Activated T-cell treated with anti-CD3 and anti-CD28 coated beads, Interleukin-2, amount 50 U/mL, for 1 hour (primary cell): ENCODE data around the gene FAM120A.
A peak's percentile ranks its signal among the peaks of the same experiment; 100 is the strongest.

Experiments
- DNase-seq: peaks from one replicate; pipeline ENCODE4 v3.0.0-alpha.2; 2020

Gene FAM120A

DNA sequence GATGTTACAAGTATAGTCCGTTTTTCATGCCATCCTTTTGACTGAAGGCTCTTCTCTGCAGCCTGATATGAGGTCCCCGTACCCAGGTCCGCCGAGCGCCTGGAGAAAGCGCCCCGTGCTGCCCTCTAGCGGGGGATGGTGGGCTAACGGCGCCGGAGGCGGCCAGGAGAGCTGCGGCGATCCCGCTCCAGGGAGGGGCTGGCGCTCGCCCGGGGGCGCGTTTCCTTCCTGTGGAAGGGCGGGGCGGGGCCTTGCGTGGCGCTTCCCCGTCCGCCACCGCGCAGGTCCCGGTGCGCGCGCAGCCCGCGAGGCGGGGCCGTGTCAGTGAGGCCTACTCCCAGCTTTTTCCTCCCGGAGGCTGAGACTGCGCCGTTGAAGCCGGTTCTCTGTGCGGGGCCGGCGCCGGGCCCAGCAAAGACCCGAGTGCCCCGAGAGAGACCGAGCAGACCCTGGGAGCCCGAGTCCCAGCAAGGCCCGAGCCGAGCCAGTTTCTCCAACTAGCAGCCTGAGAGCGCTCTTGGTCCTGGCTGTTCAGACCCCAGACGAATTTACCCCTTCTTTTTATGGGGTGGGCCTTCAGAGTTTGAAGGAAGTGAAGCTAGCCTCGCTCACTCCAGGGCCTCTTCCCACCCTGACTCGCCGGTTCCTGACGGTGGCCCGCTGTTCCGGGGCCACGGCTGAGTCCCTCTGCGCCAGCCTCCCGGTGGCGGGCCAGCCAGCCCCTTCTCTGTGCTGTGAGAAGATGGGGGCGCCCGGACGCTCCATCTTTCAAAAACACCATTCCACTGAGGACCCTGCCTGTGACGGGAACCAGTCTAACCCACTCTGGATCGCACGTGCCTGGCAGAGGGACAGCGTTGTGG lies 115.2 kb downstream of the FAM120A start:
- DNase-seq, result peak; percentile 100

DNA sequence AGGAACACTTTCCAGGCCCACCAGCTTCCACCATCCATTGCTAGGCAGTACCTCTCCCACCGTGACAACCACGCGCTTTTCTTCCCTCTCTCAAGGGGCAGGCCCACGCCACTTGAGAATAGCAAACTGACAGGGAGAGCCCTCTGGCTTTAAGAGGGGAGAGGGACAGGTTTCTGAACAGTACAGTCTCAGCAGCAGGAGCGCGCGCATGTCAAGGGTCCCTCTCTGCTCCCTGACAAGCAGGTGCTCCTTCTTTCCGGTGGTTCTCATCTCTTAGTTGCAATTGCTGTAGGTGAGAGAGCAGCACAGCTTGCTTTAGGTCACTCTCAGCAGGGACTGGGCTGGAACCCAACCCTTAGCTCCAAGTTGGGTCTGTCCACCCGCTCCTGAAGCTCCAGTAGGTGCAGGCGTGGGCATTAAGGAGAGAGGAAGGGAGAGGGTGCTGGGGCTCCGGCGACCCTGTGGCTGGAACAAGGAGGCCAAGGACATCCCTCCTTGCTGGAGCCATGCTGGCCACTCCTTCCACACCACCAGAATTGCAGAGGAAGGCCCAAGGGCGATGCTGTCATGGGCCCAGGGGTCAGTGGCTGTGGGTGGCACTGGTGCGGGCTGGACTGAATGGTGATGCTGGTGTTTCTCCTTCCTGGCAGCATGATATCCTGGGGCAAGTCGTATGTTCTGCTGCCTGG lies 115.9 kb downstream of the FAM120A start:
- DNase-seq, result no peak

DNA sequence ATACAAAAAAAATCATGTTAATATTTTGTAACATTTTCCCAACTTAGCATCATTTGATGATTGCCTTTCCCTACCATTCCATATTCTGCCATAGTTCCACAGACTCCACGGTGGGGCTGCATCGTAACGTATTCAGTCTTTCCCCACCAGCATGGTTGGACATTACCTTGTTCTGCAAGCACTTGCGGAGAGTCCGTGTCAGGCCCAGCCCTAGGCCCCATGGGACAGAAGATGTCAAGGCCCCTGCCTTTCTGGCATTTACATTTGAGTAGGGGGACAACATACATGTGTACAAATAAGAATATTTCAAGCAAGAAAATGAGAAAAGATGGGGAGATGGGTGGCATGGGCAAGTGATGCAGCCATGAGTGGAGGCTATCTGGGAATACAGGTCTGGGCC lies 116.7 kb downstream of the FAM120A start:
- no peak for DNase-seq

DNA sequence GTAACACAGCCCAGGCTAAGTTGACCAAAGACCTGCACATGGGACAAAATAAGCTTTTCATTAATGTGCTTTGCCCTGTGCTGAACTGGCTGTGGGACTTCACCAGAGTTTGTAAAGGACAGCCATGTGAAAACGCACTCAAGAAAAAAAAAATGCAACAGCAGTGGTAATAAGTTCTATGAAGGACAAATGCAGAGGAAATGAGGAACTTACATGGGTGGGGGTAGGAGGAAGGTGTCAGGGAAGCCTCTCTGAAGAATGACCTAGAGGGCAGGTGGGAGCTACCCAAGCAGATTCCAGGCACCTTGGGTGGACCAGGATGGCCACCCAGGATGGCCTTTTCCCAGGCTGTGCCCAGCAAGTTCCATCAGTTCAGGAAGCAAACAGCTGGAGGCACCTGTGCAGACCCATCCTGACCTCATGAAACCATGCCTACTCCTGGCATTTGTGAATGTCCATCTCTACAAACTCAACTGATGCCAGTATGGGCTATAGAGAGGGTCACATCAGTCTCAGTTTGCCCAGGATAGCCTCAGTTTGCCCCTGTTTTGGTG lies 118.2 kb downstream of the FAM120A start:
- no peak for DNase-seq

DNA sequence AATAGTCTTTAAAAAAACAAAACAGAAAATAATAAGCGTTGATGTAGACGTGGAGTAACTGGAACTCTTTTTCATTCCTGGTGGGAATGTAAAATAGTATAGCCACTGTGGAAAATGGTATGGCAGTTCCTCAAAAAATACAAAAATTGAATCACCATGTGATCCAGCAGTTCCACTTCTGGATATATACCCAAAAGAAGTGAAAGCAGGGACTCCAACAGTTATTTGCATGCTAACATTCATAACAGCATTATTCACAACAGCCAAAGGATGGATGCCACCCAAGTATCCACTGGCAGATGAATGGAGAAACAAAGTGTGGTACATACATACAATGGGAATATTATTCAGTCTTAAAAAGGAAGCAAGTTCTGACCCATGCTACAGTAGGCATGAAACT lies 120.7 kb downstream of the FAM120A start:
- DNase-seq, result no peak

DNA sequence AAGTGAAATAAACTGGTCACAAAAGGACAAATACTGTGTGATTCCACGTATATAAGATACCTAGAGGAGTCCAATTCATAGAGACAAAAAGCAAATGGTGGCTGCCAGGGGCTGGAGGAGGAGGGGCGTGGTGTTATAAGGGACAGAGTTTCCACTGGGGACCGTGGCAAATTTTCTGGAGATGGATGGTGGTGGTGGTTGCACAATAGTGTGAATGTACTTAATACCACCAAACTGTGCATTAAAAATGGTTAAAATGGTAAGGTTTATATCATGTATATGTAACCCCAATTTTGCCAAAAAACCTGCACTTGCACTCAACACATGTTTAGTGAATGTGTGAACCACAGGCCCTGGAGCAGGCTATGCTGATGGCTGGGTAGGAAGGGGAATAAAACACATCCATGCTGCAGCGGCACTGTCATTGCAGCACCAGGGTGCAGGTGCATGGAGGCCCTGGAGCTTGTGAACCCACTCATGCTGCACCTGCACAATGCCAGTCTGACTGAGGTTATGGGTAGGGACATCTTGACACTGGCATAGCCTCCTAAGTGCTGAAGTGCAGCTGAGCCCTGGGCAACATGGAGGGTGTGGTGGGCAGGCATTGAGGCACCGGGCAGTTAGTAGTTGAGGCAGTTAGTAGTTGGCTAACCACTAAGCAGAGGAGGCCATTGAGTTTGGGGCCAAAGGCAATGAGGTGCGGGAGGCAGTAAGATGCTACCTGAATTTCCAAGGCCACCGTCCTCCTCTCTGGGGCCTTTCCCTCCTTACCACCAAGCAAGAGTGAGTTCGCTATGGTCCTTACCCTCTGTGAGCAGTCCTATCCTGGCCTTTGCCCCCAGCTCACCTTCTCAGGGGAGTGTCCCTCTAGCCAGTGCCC lies 121.4 kb downstream of the FAM120A start:
- DNase-seq, result no peak

DNA sequence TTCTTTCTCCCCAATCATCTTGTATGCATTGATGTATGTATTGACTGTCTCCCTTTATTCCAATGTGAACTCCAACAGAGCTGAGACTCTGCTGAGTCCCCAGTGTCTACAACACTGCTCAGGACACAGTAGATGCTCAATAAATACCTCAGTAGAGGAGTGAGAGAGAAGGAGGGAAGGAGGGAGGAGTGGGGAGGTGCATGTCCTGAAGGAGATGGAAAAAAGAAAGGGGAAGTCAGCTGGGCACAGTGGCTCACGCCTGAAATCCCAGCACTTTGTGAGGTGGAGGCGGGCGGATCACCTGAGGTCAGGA lies 122.0 kb downstream of the FAM120A start:
- no peak for DNase-seq

DNA sequence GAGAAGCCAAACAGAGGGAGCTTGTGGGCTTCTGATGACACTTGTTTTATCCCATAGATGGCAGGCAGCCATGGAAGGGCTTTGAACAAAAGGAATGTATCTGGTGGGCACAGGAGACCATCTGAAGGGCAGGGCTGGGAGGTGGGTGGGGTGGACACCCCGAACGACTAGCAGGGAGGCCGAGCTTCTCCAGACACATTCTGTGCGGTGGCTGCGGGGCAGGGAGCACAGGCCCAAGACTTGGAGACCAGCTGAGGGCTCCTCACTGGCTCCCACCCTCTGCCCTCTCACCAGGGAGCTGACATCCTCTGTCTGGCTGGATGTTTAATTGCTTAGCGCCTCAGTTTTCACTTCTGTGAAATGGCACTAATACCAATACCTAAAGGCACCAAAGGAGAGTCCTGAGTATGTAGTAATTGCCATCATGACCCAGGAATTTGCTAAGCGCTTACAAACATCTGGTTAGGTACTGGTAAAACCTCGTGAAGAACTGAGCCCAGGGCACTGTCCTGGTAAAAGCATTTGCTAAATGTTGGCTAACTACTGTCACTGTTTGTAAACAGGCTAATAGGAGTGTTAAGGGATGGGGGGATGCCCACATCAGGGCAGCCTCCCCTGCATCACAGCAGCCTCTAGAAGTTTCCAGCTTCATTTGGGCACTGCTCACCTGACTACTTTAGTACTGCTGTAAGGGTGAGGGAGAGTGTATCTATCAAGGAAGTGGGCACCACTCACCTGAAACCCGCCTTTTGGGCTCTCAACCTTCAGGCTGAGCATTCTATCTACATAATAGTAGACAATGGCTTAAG lies 122.8 kb downstream of the FAM120A start:
- DNase-seq, result no peak

DNA sequence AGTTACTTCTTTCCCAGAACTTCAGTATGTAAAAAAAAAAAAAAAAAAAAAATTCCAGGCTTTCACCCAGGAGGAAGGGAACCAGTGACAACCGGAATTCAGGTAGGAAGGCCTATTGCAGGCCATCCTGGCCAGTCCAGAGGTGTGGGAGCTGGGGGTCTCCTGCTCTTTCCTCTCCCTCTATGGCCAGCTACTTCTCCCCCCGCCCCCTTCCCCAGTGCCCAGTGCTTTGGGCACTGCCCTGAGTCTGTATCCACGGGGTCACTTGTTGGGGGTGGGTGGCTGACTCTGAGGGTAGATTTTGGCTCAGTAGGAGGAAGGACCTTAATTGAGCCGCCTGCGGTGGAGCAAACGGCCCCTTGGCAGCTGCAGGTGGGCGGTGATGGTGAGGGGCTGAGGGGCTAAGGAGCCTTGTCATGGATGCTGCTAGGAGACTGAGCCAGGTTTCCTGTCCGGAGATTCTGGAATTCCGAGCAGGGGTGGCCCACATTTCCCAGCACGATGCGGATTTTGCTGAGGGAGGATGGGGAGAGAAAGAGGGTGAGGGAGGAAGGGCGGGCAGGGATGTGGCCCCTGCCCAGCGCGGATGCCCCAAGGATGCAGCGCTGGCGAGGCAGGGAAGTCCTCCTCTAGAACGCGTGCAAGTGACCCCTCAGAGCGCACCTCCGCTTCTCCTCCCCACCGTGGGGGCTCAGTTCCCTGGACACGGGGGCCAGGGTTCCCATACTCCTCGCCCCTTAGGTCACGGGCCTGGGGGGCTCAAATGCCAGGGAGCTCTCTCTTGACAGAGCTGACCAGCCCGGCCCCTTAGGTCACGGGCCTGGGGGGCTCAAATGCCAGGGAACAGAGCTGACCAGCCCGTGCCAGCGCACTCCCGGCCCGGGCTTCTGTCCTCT lies 123.7 kb downstream of the FAM120A start:
- no peak for DNase-seq

DNA sequence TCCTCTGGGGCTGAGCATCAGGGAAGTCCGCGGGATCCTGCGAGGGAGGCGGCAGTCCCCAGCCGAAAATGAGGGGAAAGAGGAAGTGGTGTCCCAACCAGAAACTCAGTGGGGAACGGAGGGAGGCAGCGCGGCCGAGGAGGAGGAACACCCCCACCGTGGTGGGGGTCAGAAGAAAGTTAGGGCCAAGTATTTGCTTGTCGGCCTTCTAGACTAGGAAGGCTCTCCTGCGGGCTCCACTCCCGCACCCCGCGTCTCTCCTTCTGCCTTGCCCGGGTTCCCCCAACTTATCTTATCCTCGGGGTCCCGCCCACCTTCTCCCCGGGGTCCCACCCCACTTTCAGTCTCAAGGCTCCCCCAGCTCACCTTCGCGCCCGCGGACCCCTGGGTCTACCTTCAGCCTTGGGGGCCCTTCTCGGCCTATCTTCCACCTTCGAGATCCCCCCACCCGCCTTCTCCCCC lies 124.3 kb downstream of the FAM120A start:
- peak; percentile 71 for DNase-seq

DNA sequence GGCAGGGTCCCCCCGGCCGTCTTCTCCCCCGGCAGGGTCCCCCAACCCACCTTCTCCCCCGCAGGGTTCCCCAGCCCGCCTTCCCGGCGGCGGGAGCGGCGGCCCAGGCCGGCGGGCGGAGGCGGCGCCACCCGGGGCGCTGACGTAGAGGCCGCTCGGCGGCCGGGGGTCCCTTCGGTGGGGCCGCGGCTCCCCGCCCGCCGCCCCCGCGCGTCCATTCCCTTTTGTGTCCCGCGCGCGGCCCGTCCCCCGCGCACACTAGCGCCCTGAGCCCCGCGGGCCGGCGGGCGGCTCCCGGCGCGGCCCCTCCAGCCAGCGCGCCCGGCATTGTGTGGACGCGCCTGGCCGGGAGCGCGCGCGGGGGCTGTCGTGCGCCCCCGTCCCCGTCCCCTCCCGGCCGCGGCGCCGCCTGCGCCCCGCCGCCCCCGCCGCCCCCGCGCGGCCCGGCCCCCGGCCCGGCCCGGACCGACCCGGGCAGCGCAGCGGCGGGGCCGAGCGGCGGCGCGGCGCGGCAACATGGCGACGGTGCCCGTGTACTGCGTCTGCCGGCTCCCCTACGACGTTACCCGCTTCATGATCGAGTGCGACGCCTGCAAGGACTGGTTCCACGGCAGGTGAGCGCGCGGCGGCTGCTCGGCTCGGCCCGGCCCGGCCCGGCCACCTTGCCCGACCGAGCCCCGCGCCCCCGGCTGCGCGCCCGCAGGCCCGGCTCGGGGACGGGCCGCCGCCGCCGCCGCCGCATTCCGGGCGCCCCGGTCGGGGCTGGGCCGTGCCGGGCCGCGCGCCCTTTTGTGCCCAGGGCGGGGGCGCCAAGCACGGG lies 125.0 kb downstream of the FAM120A start, which contains the start of gene PHF2:
Gene PHF2 (plus strand): TSS at position 327 of the 820 bp plus-strand sequence. CDS start 190 bp downstream, at position 517.
- DNase-seq, result no peak

DNA sequence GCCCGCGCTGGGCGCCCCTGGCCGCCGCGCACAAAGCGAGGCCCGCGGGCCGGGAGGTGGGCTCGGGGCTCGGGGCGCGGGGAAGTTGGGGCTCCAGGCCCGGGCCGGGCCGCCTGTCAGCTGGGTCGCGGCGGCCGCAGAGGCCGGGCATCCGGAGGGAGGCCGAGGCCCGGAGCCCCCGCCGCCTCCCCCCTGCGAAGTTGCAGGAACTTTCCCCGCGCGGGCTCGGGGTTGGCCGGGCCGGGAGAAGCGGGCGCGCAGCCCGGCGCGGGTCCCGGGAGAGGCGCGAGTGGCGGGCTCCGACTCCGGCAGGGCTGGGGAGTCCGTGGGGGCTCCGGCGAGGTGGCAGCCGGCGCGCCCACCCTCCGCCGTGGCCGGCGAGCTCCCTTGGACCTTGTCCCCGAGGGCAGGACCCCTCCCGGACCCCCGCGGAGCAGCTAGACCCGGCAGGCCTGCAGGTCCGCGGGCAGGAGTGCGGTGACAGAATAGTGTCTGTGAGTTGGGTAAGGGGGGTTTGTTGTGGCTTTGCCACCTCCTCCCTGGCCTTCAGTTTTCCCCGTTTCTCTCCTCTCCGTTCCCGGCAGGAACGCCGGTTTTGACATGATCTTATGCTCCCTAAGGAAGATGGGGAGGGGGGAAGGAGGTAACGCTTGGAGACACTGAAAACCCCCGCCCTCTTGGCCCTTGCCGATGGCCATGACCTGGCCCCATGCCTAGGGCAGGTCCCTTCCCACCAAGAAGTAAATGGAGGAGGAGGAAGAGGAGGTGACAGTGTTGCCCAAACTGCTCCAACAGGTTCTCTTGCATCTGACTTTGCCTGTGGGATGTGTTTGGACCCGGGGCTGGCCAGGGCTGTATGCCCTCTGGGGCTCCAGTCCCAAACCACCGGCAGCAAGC lies 125.8 kb downstream of the FAM120A start:
- DNase-seq, result peak; percentile 61

DNA sequence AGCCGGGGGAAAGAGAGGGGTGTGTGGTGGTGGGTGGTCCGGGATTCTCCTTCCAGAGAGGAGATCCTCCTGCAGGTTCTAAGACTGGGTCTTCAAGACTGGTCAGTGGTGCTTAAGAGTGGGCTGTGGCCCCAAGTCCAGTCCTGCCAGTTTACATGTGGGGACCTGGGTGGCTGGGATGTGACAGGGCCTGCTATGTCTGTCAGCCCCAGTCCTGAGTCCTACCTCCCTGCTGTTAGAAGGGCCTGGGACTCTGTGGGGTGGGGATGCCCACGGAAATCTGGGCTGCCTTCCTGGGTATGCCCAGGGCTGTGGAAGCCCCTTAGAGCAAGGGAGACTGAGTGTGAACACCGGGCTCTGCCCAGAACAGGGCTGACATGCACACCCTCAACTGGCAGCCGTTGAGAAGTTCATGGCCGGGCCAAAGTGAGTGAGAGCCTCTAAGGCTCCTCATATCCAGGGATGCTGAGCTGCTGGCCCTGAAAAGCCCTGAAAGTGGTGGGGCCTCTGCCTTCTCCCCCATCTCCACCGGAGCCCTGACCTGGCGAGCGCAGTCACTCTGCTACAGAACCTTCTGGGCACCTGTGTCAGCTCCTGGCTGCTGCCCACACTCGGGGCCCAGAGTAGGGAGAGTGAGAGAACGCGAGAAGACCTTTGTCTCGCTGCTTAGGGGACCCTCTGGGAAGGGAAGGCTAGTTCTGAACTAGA lies 126.6 kb downstream of the FAM120A start:
- no peak for DNase-seq

DNA sequence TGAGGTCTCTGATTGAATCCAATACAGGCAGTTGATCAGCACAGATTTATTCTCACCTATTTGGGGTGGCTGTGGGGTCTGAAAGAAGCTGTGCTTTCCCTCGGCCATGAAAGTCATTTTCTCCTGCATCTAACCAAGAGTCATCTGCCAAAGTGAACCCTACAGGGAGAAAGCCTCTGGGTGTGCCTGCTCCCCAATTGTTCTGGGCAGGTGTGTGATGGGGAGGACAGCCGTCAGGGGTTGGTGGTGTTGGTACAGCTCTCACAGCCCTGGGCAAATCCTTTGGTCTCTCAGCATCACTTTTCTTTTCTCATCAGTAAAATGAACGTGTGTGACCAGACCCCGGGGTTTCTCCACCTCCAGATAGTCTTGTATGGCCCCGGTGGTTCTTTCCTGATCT lies 127.4 kb downstream of the FAM120A start:
- no peak for DNase-seq

DNA sequence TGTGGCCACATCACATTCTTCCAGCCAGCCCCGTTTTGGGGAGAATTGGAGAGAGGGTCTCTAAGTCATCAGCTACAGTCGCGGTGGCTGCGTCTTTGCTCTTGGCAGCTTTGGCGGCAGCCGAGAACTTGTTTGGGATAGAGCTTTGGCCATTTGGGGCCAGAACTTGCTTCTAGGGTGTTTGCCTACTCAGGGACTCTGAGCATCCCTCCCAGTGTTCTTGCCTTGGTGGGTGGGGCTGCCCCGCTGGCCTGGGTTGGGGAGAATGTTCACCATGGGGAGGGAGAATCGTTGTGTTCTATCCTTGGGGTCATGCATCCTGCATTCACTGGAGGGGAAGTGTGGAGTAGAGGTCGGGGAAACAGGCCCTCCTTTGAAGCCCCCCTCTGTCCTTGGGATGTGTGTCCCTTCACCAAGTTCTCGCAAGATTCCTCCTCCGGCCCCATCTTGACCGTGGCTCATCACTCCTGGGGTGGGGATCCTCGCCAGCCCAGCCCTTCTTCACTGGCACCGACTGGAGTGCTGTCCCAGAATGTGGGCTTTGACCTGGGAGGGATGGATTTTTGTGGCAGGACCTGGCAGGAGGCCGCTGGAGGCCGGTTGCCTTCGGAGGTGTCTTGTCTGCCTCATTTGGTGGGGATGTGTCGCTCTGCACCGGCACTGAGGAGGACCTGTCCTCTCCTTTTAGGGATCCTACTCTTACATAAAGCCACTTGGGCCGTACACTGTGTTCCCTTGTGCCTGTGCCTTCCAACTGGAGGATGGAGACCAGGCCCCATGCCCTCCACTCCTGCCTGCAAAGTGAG lies 128.4 kb downstream of the FAM120A start:
- DNase-seq, result no peak

DNA sequence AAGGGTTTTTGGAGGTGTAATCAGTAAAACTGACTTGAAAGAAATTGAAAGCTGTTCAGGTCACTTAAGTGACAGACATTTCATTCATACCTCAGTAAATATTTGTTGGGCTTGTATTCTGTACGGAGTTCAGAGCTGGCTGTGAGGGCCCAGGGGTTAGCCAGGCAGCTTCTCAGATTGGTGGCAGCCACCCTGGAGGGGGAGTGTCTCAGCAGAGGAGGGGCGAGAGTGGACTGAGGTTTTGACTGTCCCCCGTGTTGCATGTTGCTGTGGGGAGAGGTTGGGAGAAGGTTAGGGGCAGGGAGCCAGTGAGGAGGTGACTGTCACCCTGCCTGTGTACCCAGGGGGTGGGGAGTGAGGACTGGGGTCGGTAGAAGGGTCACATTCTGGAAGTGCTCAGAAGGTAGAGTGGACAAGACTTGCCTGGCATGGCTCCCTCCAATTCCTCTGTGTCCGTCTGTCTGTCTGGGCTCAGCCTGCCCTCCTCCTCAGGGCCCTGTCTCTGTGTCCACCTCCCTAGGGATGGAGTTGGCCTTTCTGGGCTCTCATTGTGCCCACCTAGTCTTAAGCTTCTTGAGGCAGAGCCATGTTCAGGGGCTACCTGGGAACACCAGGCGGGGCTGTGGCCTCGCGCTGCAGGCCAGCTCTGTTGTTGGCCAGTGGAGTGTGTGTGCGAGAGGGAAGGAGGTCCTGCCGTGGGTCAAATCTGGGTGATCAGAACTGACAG lies 129.3 kb downstream of the FAM120A start:
- DNase-seq, result no peak

DNA sequence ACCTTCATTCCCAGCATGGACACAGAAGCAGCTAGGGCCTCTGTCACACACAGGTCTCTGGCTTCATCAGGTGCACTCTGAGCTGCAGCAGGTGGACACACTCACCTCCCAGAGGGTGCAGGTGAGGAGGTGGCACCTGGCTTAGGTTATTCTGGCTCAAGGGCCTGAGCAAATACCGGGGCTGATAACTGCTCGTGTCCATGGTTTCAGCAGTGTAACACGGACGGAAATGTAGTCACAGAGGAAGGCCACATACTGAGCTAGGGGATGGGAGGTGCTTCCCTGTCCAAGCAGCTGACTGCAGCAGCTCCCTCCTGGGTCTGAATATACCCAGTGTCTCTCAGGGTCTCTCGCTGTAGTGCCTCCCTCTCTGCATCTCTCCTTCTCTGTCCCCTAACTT lies 130.6 kb downstream of the FAM120A start:
- no peak for DNase-seq
